ENCODE results near the gene TEX51.

The TEX51 gene

GRCh38 chr2:126898636-126899035, at the start of gene TEX51:
TEX51 (plus strand) TSS chr2:126898890; CDS start chr2:126898919, 29 bp downstream.
- DNase-seq, result no peak

- no peak for DNase-seq
These were observed 49.6 kb upstream of the TEX51 start for GRCh38 chr2:126849054-126849453.

- DNase-seq, result no peak
These were observed 49.2 kb upstream of the TEX51 start for GRCh38 chr2:126849486-126849885.

- no peak for DNase-seq
These were observed 48.6 kb upstream of the TEX51 start for GRCh38 chr2:126849991-126850535.

- no peak for DNase-seq
These were observed 47.8 kb upstream of the TEX51 start for GRCh38 chr2:126850940-126851339.

GRCh38 chr2:126851756-126852155, 46.9 kb upstream of the TEX51 start:
- DNase-seq, result no peak

GRCh38 chr2:126852361-126852760, 46.3 kb upstream of the TEX51 start:
- DNase-seq, result no peak

- DNase-seq, result no peak
These were observed 43.1 kb upstream of the TEX51 start for GRCh38 chr2:126855606-126856005.

- DNase-seq, result no peak
These were observed 42.3 kb upstream of the TEX51 start for GRCh38 chr2:126856403-126856802.

GRCh38 chr2:126857502-126857901, 41.2 kb upstream of the TEX51 start:
- no peak for DNase-seq

GRCh38 chr2:126858013-126858412, 40.7 kb upstream of the TEX51 start:
- DNase-seq, result no peak

- DNase-seq, result no peak
These were observed 40.3 kb upstream of the TEX51 start for GRCh38 chr2:126858436-126858835.

GRCh38 chr2:126858991-126859390, 39.7 kb upstream of the TEX51 start:
- no peak for DNase-seq

GRCh38 chr2:126859631-126860030, 39.1 kb upstream of the TEX51 start:
- no peak for DNase-seq

GRCh38 chr2:126860385-126860784, 38.3 kb upstream of the TEX51 start:
- DNase-seq, result no peak

GRCh38 chr2:126862730-126863129, 36.0 kb upstream of the TEX51 start:
- DNase-seq, result no peak

- DNase-seq, result no peak
These were observed 35.2 kb upstream of the TEX51 start for GRCh38 chr2:126863336-126864015.

GRCh38 chr2:126864861-126865260, 33.8 kb upstream of the TEX51 start:
- no peak for DNase-seq

GRCh38 chr2:126866451-126866850, 32.2 kb upstream of the TEX51 start:
- DNase-seq, result no peak

GRCh38 chr2:126874961-126875360, 23.7 kb upstream of the TEX51 start:
- DNase-seq, result no peak

- no peak for DNase-seq
These were observed 22.1 kb upstream of the TEX51 start for GRCh38 chr2:126876631-126877030.

- DNase-seq, result no peak
These were observed 21.6 kb upstream of the TEX51 start for GRCh38 chr2:126877041-126877440.

GRCh38 chr2:126877861-126878565, 20.7 kb upstream of the TEX51 start:
- no peak for DNase-seq

GRCh38 chr2:126878601-126879000, 20.1 kb upstream of the TEX51 start:
- DNase-seq, result no peak
